Neural cell (in vitro differentiated cells): Measurements from ENCODE around the gene TUBB3. TPM values are rescaled to one million over a fixed set of nuclear protein-coding genes. Genes with fewer than 3 reads are reported as not detected.

Experiments used
- H2AFZ ChIP-seq: fragments of 200-600, 300-800 bp; sonication (generic), shearing (Covaris generic); 2 replicates; pipeline ENCODE4 v1.6.0; 2014; ENCODE audit warnings: low read depth, mild to moderate bottlenecking, antibody characterized with exemption, low read length, moderate library complexity
- H3F3A ChIP-seq: fragments of 200-600 bp; shearing (Covaris generic); 2 replicates; pipeline ENCODE4 v1.6.1; 2016; ENCODE audit warnings: mild to moderate bottlenecking, moderate library complexity, mixed read lengths, antibody characterized with exemption, low read length; ENCODE audit not compliant: insufficient read depth, poor library complexity, severe bottlenecking
- H3K27ac ChIP-seq: fragments of 200-600, 300-800 bp; sonication (generic), shearing (Covaris generic); 2 replicates; pipeline ENCODE4 v1.5.1; 2014; ENCODE audit warnings: mild to moderate bottlenecking, low read length, moderate library complexity
- H3K27me3 ChIP-seq: fragments of 300-800, 200-600 bp; sonication (generic), shearing (Covaris generic); 2 replicates; pipeline ENCODE4 v1.6.0; 2014; ENCODE audit warnings: mild to moderate bottlenecking, low read depth, low read length, moderate library complexity; ENCODE audit not compliant: insufficient read depth
- H3K36me3 ChIP-seq: fragments of 300-800, 200-600 bp; sonication (generic), shearing (Covaris generic); 2 replicates; pipeline ENCODE4 v1.5.1; 2014; ENCODE audit warnings: mild to moderate bottlenecking, antibody characterized with exemption, low read length, moderate library complexity; ENCODE audit not compliant: insufficient read depth
- H3K4me2 ChIP-seq: fragments of 300-800, 200-600 bp; sonication (generic), shearing (Covaris generic); 2 replicates; pipeline ENCODE4 v1.6.0; 2014; ENCODE audit warnings: mild to moderate bottlenecking, low read length
- H3K4me3 ChIP-seq: fragments of 300-800, 200-600 bp; sonication (generic), shearing (Covaris generic); 2 replicates; pipeline ENCODE4 v1.5.1; 2014; ENCODE audit warnings: mild to moderate bottlenecking, low read length, moderate library complexity
- H3K79me2 ChIP-seq: fragments of 200-600 bp; shearing (Covaris generic); replicated peaks from 2 replicates; pipeline ENCODE4 v1.6.0; 2014; ENCODE audit warnings: mild to moderate bottlenecking, low read length, moderate library complexity; ENCODE audit not compliant: insufficient read depth
- H3K9ac ChIP-seq: fragments of 300-800, 200-600 bp; sonication (generic), shearing (Covaris generic); 2 replicates; pipeline ENCODE4 v1.6.1; 2016; ENCODE audit warnings: mild to moderate bottlenecking, low read length, mixed read lengths
- H3K9me2 ChIP-seq: fragments of 200-600 bp; shearing (Covaris generic); 2 replicates; pipeline ENCODE4 v1.6.1; 2016; ENCODE audit warnings: mild to moderate bottlenecking, low read length, mixed read lengths; ENCODE audit not compliant: insufficient read depth
- H3K9me3 ChIP-seq: fragments of 200-600, 300-800 bp; sonication (generic), shearing (Covaris generic); 2 replicates; pipeline ENCODE4 v1.6.1; 2016; ENCODE audit warnings: mild to moderate bottlenecking, mixed run types, low read length, moderate library complexity, mixed read lengths
- H4K20me1 ChIP-seq: fragments of 200-600 bp; shearing (Covaris generic); 2 replicates; pipeline ENCODE4 v1.6.1; 2016; ENCODE audit warnings: mild to moderate bottlenecking, mixed run types; ENCODE audit not compliant: insufficient read depth
- EP300 ChIP-seq: fragments of 450-650 bp; conservative IDR thresholded peaks from 2 replicates; pipeline ENCODE4 v1.6.1; 2014; ENCODE audit warnings: antibody characterized with exemption, mild to moderate bottlenecking, moderate library complexity; ENCODE audit not compliant: poor library complexity, severe bottlenecking
- EZH2 ChIP-seq: fragments of 200-600, 300-800 bp; shearing (Covaris generic), sonication (generic); IDR thresholded peaks from 2 replicates; pipeline ENCODE4 v1.6.1; 2014; ENCODE audit warnings: antibody characterized with exemption, low read length, borderline replicate concordance, mild to moderate bottlenecking; ENCODE audit not compliant: insufficient read depth, poor library complexity, severe bottlenecking
- MXI1 ChIP-seq: fragments of 450-650 bp; conservative IDR thresholded peaks from 2 replicates; pipeline ENCODE4 v1.6.1; 2014; ENCODE audit warnings: antibody characterized with exemption, mild to moderate bottlenecking; ENCODE audit not compliant: poor library complexity, severe bottlenecking
- POLR2AphosphoS5 ChIP-seq: IDR thresholded peaks from 2 replicates; pipeline ENCODE4 v1.6.1; 2012
- RAD21 ChIP-seq: fragments of 450-650 bp; conservative IDR thresholded peaks from 2 replicates; pipeline ENCODE4 v1.6.1; 2014; ENCODE audit warnings: antibody characterized with exemption, mild to moderate bottlenecking, moderate library complexity
- SMC3 ChIP-seq: fragments of 450-650 bp; conservative IDR thresholded peaks from 2 replicates; pipeline ENCODE4 v1.6.1; 2014; ENCODE audit warnings: antibody characterized with exemption, mild to moderate bottlenecking, moderate library complexity; ENCODE audit not compliant: poor library complexity
- TAF1 ChIP-seq: IDR thresholded peaks from 2 replicates; pipeline ENCODE4 v1.6.1; 2012; ENCODE audit warnings: low read depth
- polyA plus RNA-seq: library from polyadenylated mRNA; depleted of rRNA; stranded (reverse); fragments of >200 nt; gene quantifications from 2 replicates; pipeline ENCODE4 v1.2.3, GENCODE V29; 2014
- TF ChIP-seq, protein P1 (sequence below): fragments of 450-650 bp; IDR thresholded peaks from 2 replicates; pipeline ENCODE4 v1.5.1; 2014; ENCODE audit warnings: antibody characterized with exemption, mild to moderate bottlenecking, moderate library complexity; ENCODE audit not compliant: poor library complexity, severe bottlenecking
- TF ChIP-seq, protein P2 (sequence below): IDR thresholded peaks from 2 replicates; pipeline ENCODE4 v1.6.1; 2012; ENCODE audit warnings: borderline replicate concordance

Gene TUBB3
- polyA plus RNA-seq, 1 donor from 2014 or later = 2,442 TPM

DNA sequence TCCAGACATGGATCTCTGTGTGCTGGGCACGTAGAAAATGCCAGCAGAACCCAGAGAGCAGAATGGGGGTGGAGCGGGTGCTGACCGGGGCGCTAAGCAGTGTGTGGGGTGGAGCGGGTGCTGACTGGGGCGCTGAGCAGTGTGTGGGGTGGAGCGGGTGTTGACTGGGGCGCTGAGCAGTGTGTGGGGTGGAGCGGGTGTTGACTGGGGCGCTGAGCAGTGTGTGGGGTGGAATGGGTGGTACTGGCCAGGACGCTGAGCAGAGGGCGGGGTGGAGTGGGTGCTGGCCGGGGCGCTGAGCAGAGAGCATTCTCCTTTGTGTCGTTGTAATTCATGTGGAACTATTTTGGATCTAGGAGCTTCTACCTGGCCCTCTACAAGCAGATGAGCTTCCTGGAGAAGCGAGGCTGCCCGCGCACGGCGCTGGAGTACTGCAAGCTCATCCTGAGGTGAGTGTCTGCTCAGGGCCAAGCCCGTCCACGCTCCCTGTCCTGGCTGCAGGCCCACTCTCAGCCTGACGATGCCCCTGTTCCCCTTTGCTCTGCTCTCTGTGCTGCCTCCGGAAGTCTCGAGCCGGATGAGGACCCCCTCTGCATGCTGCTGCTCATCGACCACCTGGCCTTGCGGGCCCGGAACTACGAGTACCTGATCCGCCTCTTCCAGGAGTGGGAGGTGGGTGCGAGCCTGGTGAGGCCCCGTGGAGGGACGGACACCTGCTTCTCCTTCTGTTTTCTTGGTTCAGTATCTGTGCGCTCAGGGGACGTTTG lies 24.8 kb upstream of the TUBB3 start:
- no peak for TF ChIP-seq RAD21
- TF ChIP-seq, protein P1, sequence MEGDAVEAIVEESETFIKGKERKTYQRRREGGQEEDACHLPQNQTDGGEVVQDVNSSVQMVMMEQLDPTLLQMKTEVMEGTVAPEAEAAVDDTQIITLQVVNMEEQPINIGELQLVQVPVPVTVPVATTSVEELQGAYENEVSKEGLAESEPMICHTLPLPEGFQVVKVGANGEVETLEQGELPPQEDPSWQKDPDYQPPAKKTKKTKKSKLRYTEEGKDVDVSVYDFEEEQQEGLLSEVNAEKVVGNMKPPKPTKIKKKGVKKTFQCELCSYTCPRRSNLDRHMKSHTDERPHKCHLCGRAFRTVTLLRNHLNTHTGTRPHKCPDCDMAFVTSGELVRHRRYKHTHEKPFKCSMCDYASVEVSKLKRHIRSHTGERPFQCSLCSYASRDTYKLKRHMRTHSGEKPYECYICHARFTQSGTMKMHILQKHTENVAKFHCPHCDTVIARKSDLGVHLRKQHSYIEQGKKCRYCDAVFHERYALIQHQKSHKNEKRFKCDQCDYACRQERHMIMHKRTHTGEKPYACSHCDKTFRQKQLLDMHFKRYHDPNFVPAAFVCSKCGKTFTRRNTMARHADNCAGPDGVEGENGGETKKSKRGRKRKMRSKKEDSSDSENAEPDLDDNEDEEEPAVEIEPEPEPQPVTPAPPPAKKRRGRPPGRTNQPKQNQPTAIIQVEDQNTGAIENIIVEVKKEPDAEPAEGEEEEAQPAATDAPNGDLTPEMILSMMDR = no peak
- TF ChIP-seq POLR2AphosphoS5 = no peak
- TF ChIP-seq EP300 = no peak
- no peak for TF ChIP-seq MXI1
- no peak for TF ChIP-seq TAF1
- no peak for TF ChIP-seq EZH2
- Histone ChIP-seq H4K20me1 (no peaks in the 10 kb centered on the region), H3K4me2 (no peak overlapping the region), H3K79me2 (no peaks in the 10 kb centered on the region), H3K9me3 (no peaks in the 10 kb centered on the region), H2AFZ (no peak overlapping the region), H3F3A (no peaks in the 10 kb centered on the region), H3K27ac (no peak overlapping the region), H3K36me3 (no peaks in the 10 kb centered on the region), H3K9me2 (no peaks in the 10 kb centered on the region), H3K9ac (no peak overlapping the region), H3K4me3 (no peak overlapping the region), H3K27me3 (no peaks in the 10 kb centered on the region)

DNA sequence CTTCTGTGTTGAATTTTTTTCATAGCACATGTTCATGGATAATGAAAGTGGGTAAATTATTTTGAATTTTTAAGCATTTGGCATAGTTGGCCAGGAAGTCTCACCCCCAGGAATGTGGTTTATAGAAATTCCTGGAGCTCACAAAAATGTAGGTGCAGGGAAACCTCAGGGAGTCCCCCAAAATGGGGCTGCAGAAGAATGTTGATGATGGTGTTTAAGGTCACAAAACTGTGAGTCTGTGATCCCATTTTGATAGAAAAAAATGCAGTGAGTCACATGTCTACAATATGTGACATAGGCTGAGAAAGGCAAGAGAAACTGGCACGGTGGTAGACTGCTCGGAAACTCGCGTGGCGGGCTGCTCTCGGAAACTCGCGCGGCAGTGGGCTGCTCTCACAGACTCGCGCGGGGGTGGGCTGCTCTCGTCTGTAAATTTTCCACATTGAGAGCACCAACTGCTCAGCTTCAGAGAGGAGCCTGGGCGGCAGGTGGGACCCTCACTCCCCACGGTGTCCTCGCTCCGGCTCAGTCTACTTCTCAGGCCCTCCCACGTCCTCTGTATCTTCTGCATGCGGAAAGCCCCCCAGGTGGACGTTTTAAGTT lies 23.2 kb upstream of the TUBB3 start:
- TF ChIP-seq RAD21 (no peak), SMC3 (no peak), TAF1 (no peak), EZH2 (no peak), POLR2AphosphoS5 (no peak), MXI1 (no peak), EP300 (no peak)
- TF ChIP-seq, protein P1 = no peak
- TF ChIP-seq, protein P2, sequence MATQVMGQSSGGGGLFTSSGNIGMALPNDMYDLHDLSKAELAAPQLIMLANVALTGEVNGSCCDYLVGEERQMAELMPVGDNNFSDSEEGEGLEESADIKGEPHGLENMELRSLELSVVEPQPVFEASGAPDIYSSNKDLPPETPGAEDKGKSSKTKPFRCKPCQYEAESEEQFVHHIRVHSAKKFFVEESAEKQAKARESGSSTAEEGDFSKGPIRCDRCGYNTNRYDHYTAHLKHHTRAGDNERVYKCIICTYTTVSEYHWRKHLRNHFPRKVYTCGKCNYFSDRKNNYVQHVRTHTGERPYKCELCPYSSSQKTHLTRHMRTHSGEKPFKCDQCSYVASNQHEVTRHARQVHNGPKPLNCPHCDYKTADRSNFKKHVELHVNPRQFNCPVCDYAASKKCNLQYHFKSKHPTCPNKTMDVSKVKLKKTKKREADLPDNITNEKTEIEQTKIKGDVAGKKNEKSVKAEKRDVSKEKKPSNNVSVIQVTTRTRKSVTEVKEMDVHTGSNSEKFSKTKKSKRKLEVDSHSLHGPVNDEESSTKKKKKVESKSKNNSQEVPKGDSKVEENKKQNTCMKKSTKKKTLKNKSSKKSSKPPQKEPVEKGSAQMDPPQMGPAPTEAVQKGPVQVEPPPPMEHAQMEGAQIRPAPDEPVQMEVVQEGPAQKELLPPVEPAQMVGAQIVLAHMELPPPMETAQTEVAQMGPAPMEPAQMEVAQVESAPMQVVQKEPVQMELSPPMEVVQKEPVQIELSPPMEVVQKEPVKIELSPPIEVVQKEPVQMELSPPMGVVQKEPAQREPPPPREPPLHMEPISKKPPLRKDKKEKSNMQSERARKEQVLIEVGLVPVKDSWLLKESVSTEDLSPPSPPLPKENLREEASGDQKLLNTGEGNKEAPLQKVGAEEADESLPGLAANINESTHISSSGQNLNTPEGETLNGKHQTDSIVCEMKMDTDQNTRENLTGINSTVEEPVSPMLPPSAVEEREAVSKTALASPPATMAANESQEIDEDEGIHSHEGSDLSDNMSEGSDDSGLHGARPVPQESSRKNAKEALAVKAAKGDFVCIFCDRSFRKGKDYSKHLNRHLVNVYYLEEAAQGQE = no peak
- no peaks in the 10 kb centered on the region for H3K27me3 ChIP-seq
- H3K4me3 ChIP-seq = no peak overlapping the region
- no peak overlapping the region for H3K9ac ChIP-seq
- H3K27ac ChIP-seq = no peak overlapping the region
- no peak overlapping the region for H2AFZ ChIP-seq
- H3F3A ChIP-seq = no peaks in the 10 kb centered on the region
- H4K20me1 ChIP-seq = no peaks in the 10 kb centered on the region
- no peaks in the 10 kb centered on the region for H3K79me2 ChIP-seq
- H3K9me2 ChIP-seq = no peaks in the 10 kb centered on the region
- H3K4me2 ChIP-seq = no peak overlapping the region
- H3K9me3 ChIP-seq = no peaks in the 10 kb centered on the region
- no peaks in the 10 kb centered on the region for H3K36me3 ChIP-seq
